Hepatocyte (in vitro differentiated cells): Measurements from ENCODE around the gene CCDC136. TPM values are rescaled to one million over a fixed set of nuclear protein-coding genes. Genes with fewer than 3 reads are reported as not detected.

Experiments
- DNase-seq: peaks from one replicate; pipeline ENCODE4 v3.0.0-alpha.2; 2016; ENCODE audit warnings: low spot score
- H2AFZ ChIP-seq: fragments of 200-600 bp; sonication (generic); 2 replicates; pipeline ENCODE4 v1.6.0; 2016; ENCODE audit warnings: antibody characterized with exemption, mild to moderate bottlenecking
- H3K27ac ChIP-seq: fragments of 200-600 bp; sonication (generic); 2 replicates; pipeline ENCODE4 v1.5.1; 2016; ENCODE audit warnings: mild to moderate bottlenecking
- H3K27me3 ChIP-seq: fragments of 200-600 bp; sonication (generic); 2 replicates; pipeline ENCODE4 v1.6.1; 2016
- H3K36me3 ChIP-seq: fragments of 200-600 bp; sonication (generic); replicated peaks from 2 replicates; pipeline ENCODE4 v1.5.1; 2016; ENCODE audit warnings: low read depth; ENCODE audit not compliant: insufficient read depth
- H3K4me1 ChIP-seq: fragments of 200-600 bp; sonication (generic); 2 replicates; pipeline ENCODE4 v1.5.1; 2016; ENCODE audit warnings: mild to moderate bottlenecking, moderate library complexity; ENCODE audit not compliant: insufficient read depth
- H3K4me2 ChIP-seq: fragments of 200-600 bp; sonication (generic); 2 replicates; pipeline ENCODE4 v1.6.0; 2016
- H3K4me3 ChIP-seq: fragments of 200-600 bp; sonication (generic); 2 replicates; pipeline ENCODE4 v1.5.1; 2016; ENCODE audit warnings: mild to moderate bottlenecking
- H3K79me2 ChIP-seq: fragments of 200-600 bp; sonication (generic); 2 replicates; pipeline ENCODE4 v1.6.0; 2017; ENCODE audit warnings: mild to moderate bottlenecking
- H3K9me2 ChIP-seq: fragments of 200-600 bp; sonication (generic); replicated peaks from 2 replicates; pipeline ENCODE4 v1.6.0; 2017; ENCODE audit warnings: mild to moderate bottlenecking; ENCODE audit not compliant: insufficient read depth
- H3K9me3 ChIP-seq: fragments of 200-600 bp; sonication (generic); 2 replicates; pipeline ENCODE4 v1.5.1; 2016; ENCODE audit warnings: low read depth, mild to moderate bottlenecking
- H4K20me1 ChIP-seq: fragments of 200-600 bp; sonication (generic); 2 replicates; pipeline ENCODE4 v1.6.0; 2016; ENCODE audit warnings: mild to moderate bottlenecking; ENCODE audit not compliant: insufficient read depth, poor library complexity, severe bottlenecking
- EZH2 ChIP-seq: fragments of 200-600 bp; sonication (generic); IDR thresholded peaks from 2 replicates; pipeline ENCODE4 v1.6.1; 2016; ENCODE audit warnings: antibody characterized with exemption, mild to moderate bottlenecking, borderline replicate concordance
- EZH2phosphoT487 ChIP-seq: fragments of 200-600 bp; sonication (generic); IDR thresholded peaks from one replicate; pipeline ENCODE4 v1.6.1; 2018; ENCODE audit warnings: antibody characterized with exemption, mild to moderate bottlenecking, low read depth, moderate library complexity; ENCODE audit not compliant: unreplicated experiment, severe bottlenecking
- WGBS: methylation state at CpG from one replicate; pipeline ENCODE4 v1.1.6; 2016; ENCODE audit warnings: low lambda C conversion rate; ENCODE audit errors: missing lambda C conversion rate; 5-methylcytosine and 5-hydroxymethylcytosine counted together
- polyA plus RNA-seq: library from polyadenylated mRNA; unstranded; fragments of >200 nt; fragmentation: Nextera tagmentation; extraction: Ambion mirVana; gene quantifications from 2 replicates; pipeline ENCODE4 v1.2.1, GENCODE V29; 2016
- total RNA-seq: library from RNA; depleted of rRNA; stranded (reverse); fragments of >200 nt; gene quantifications from 2 replicates; pipeline ENCODE4 v1.2.3, GENCODE V29; 2014
- TF ChIP-seq, protein P1 (sequence below): fragments of 200-600 bp; sonication (generic); IDR thresholded peaks from 2 replicates; pipeline ENCODE4 v1.5.1; 2016; ENCODE audit warnings: antibody characterized with exemption, mild to moderate bottlenecking; ENCODE audit not compliant: poor library complexity

CCDC136 gene
- total and polyA plus RNA-seq, 2 experiments from 2014 or later, result 3.8 to 5.6 TPM

DNA sequence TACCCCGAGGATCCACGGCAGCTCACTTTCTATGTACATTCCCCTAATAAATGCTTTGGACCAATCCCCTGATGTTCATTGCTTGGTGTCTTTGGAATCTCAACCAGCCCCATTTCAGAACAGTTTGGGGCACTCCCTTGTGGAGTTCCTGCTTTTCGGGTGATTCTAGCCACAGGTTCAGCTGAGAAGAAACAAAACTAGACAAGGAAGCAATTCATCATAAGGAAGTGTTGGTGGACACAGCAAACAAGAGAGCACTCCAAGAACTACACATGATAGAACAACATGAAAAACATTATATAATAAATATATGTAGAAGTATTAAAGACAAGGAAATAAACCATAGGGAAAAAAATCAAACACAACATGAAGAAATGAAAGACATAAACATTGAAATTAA is 6.0 kb upstream of the CCDC136 start:
- no peak for TF ChIP-seq EZH2phosphoT487
- TF ChIP-seq, protein P1, sequence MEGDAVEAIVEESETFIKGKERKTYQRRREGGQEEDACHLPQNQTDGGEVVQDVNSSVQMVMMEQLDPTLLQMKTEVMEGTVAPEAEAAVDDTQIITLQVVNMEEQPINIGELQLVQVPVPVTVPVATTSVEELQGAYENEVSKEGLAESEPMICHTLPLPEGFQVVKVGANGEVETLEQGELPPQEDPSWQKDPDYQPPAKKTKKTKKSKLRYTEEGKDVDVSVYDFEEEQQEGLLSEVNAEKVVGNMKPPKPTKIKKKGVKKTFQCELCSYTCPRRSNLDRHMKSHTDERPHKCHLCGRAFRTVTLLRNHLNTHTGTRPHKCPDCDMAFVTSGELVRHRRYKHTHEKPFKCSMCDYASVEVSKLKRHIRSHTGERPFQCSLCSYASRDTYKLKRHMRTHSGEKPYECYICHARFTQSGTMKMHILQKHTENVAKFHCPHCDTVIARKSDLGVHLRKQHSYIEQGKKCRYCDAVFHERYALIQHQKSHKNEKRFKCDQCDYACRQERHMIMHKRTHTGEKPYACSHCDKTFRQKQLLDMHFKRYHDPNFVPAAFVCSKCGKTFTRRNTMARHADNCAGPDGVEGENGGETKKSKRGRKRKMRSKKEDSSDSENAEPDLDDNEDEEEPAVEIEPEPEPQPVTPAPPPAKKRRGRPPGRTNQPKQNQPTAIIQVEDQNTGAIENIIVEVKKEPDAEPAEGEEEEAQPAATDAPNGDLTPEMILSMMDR, result no peak
- no peak for TF ChIP-seq EZH2
- H3K27me3 ChIP-seq, result peaks cover 3% of the 10 kb centered on the region
- WGBS, result 91% methylated on average over 3 of the region's 3 CpGs
- DNase-seq, result no peak
- no peaks in the 10 kb centered on the region for H3K36me3 ChIP-seq
- H3K4me2 ChIP-seq, result no peak overlapping the region
- no peak overlapping the region for H3K27ac ChIP-seq
- peaks cover 9% of the 10 kb centered on the region for H3K4me1 ChIP-seq
- H3K4me3 ChIP-seq, result no peak overlapping the region
- no peaks in the 10 kb centered on the region for H4K20me1 ChIP-seq
- no peaks in the 10 kb centered on the region for H3K9me3 ChIP-seq
- H2AFZ ChIP-seq, result no peak overlapping the region
- no peaks in the 10 kb centered on the region for H3K79me2 ChIP-seq
- H3K9me2 ChIP-seq, result no peaks in the 10 kb centered on the region

DNA sequence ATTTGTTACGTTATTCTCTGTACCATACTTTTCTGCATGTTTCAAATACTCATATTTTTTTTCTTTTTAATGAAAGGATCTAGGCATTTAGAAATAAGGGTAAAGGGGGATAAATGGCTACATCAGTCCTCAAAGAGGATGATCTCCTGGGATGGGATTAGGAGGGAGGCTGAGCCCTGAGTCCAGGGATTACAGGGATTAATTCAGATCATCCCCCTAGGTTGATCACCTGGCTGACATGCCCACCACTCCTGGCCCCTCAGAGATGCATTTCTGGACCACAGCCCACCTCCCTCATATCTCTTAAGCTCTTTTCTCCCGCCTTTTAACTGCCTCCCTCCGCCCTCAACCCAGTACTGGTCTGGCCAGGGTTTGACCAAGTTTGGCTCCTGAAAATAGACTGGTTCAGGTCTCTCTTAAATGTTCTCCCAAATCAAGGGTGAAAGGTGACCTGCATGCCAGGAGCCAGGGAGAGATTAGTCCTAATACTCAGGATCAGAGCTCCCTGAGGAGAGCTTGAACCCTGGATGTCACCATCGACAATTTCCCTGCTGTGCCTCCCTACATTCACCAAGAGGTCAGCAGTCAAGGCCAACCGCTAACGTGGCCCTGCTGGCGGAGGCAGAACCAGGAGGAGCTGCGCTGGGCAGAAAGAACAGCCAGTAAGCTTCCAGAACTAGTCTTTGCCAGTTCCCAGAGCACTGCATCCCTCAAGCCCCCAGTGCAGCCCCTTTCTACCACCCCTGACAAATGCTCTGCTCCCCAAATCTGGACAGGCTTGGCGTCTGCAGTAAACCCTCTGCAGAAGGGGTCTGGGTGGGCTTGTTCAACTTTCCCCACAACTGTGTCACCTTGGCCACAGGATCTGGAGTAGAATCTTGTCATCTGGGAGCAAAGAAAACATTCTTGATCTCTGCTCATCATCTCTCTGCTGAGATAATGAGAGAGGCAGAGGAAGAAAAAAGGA is 3.0 kb upstream of the CCDC136 start:
- Histone ChIP-seq H3K36me3 (no peaks in the 10 kb centered on the region), H4K20me1 (no peaks in the 10 kb centered on the region), H3K4me2 (no peak overlapping the region), H3K9me2 (no peaks in the 10 kb centered on the region), H3K4me1 (peaks cover 11% of the 10 kb centered on the region), H3K4me3 (no peak overlapping the region), H2AFZ (no peak overlapping the region), H3K27me3 (peaks cover 7% of the 10 kb centered on the region), H3K27ac (no peak overlapping the region), H3K9me3 (no peaks in the 10 kb centered on the region), H3K79me2 (no peaks in the 10 kb centered on the region)
- no peak for DNase-seq
- TF ChIP-seq EZH2phosphoT487 (no peak), EZH2 (no peak)
- TF ChIP-seq, protein P1, result no peak
- 79% methylated on average over 9 of the region's 9 CpGs for WGBS

DNA sequence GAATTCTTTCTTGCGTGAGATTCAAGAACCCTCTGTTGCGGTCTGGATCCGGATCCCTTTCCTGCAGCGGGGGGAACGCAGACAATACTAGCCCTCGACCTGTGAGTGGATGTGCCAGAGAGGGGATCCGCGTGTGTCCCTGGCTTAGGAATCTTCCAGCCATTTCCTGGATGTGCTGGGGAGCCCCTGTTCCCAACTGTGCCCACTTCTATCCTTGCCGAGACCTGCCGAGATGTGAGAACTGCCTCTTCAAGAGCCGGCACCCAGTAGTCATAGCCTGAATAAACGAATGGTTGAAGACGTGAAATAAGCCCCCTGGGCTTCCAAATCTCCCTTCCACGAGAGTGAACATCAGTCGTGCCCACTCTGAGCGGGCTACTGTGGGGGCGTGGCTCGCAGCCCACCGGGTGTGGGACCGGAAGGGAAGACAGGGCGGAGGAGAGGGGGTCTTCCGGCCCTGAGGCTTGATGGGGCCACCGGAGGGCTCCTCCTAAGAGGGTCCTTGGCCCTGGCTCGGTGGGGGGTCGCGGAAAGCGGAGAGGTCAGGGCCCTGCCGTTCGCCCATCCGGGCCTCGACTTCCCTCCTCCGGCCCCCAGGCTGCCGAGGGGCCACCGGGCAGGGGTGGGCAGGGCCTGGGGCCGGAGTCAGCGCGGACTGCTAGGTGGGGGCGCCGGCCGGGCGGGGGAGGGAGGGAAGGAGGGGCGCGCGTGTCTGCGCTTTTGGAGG is 1.3 kb upstream of the CCDC136 start:
- Histone ChIP-seq H3K36me3 (no peaks in the 10 kb centered on the region), H2AFZ (peak overlapping the region; percentile 100), H3K9me3 (no peaks in the 10 kb centered on the region), H3K27me3 (peaks cover 7% of the 10 kb centered on the region), H3K4me2 (peak overlapping the region; percentile 99), H3K79me2 (no peaks in the 10 kb centered on the region), H3K4me3 (peak overlapping the region; percentile 93), H3K9me2 (no peaks in the 10 kb centered on the region), H4K20me1 (no peaks in the 10 kb centered on the region), H3K4me1 (peaks cover 11% of the 10 kb centered on the region), H3K27ac (no peak overlapping the region)
- TF ChIP-seq EZH2phosphoT487 (no peak), EZH2 (no peak)
- TF ChIP-seq, protein P1, result no peak
- 12% methylated on average over 33 of the region's 45 CpGs for WGBS
- no peak for DNase-seq
